Type B pancreatic cell (in vitro differentiated cells): ENCODE data around the gene USP9Y. TPM values are rescaled to one million over a fixed set of nuclear protein-coding genes. Genes with fewer than 3 reads are reported as not detected.

Experiments used
- DNase-seq: peaks from one replicate; pipeline ENCODE4 v3.0.0; 2021; ENCODE audit warnings: mixed read lengths; ENCODE audit not compliant: unreplicated experiment; ENCODE audit errors: extremely low spot score
- H3K27ac Mint-ChIP-seq: 2 replicates; pipeline ENCODE4 v1.8.0; 2021; ENCODE audit warnings: mild to moderate bottlenecking, mixed read lengths
- H3K27me3 Mint-ChIP-seq: 2 replicates; pipeline ENCODE4 v1.8.0; 2021; ENCODE audit warnings: mixed read lengths
- H3K36me3 Mint-ChIP-seq: 2 replicates; pipeline ENCODE4 v1.8.0; 2021; ENCODE audit warnings: mixed read lengths
- H3K4me1 Mint-ChIP-seq: one replicate; pipeline ENCODE4 v1.8.0; 2021; ENCODE audit warnings: mixed read lengths; ENCODE audit not compliant: unreplicated experiment
- H3K4me3 Mint-ChIP-seq: 2 replicates; pipeline ENCODE4 v1.8.0; 2021; ENCODE audit warnings: mild to moderate bottlenecking, mixed read lengths
- H3K9me3 Mint-ChIP-seq: 2 replicates; pipeline ENCODE4 v1.8.0; 2021; ENCODE audit warnings: mixed read lengths
- total RNA-seq: library from RNA; stranded (reverse); gene quantifications from 2 replicates; pipeline ENCODE4 v1.2.1, GENCODE V29; 2021; ENCODE audit warnings: low replicate concordance
- TF ChIP-seq, protein P1 (sequence below): fragments of 200-600 bp; sonication (generic); conservative IDR thresholded peaks from 2 replicates; pipeline ENCODE4 v1.5.0; 2021; ENCODE audit warnings: antibody characterized with exemption, mild to moderate bottlenecking

USP9Y gene
- total RNA-seq, 1 donor from 2014 or later: not detected

DNA sequence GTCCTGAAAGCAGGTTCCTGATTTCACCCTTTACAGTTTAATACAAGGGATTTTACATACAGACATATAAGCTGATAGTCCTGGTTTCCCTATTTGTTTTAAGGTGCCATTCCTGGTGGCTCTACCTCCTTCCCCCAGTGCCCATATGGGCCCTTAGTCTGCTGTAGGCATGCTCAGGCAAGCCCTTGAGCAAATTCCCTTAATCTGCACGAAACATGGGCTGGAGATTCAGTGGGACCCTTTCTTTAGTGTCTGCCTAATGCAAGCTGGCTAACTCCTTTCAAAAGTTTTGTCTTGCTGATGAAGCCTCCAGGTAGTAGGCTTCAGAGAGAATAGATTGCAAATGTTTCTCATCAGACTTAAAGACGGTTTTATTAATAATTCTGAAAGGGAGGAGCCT is 22.9 kb upstream of the USP9Y start:
- H3K9me3 Mint-ChIP-seq: no peaks in the 10 kb centered on the region
- H3K36me3 Mint-ChIP-seq: no peaks in the 10 kb centered on the region
- no peak overlapping the region for H3K27ac Mint-ChIP-seq
- no peak for DNase-seq
- H3K27me3 Mint-ChIP-seq: no peaks in the 10 kb centered on the region
- no peaks in the 10 kb centered on the region for H3K4me1 Mint-ChIP-seq
- no peak overlapping the region for H3K4me3 Mint-ChIP-seq
- TF ChIP-seq, protein P1, sequence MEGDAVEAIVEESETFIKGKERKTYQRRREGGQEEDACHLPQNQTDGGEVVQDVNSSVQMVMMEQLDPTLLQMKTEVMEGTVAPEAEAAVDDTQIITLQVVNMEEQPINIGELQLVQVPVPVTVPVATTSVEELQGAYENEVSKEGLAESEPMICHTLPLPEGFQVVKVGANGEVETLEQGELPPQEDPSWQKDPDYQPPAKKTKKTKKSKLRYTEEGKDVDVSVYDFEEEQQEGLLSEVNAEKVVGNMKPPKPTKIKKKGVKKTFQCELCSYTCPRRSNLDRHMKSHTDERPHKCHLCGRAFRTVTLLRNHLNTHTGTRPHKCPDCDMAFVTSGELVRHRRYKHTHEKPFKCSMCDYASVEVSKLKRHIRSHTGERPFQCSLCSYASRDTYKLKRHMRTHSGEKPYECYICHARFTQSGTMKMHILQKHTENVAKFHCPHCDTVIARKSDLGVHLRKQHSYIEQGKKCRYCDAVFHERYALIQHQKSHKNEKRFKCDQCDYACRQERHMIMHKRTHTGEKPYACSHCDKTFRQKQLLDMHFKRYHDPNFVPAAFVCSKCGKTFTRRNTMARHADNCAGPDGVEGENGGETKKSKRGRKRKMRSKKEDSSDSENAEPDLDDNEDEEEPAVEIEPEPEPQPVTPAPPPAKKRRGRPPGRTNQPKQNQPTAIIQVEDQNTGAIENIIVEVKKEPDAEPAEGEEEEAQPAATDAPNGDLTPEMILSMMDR: no peak

DNA sequence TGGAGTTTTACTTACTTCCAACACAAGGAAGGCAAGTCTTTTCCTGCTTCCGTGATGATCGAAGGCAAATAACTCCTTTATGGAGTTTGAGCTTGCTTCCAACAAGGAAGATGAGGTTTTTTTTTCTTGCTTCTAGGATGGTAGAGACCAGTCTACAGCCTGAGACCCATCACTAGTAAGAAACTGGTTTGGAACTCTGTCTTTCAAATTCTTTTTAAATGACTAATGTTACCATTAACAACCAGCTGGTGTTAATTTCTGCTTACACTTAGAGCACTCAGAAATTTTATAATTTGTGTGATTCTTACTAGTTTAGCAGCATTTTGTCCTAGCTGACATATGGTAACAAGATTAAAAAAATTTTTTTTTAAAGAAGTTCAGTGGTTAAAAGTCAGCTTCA is 19.5 kb upstream of the USP9Y start:
- Mint-ChIP-seq H3K4me3 (no peak overlapping the region), H3K27ac (no peak overlapping the region), H3K4me1 (no peaks in the 10 kb centered on the region), H3K9me3 (no peaks in the 10 kb centered on the region), H3K36me3 (no peaks in the 10 kb centered on the region), H3K27me3 (no peaks in the 10 kb centered on the region)
- DNase-seq: no peak
- TF ChIP-seq, protein P1: no peak

DNA sequence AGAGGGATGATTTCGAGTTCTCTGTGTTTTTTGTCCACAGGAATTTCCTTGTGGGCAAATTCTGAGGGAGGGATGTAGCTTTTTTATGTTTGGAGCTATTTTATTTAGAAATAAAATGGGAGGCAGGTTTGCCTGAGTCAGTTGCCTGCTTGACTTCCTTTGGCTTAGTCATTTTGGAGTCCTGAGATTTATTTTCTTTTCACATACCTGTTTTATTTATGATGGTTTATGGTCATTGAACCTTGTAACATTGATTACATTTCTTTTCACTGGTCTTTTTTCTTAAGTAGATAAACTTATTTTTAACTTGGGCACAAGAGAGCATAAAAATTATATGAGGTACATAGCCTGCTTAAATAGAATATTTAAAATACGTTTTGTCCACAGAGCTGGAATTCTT is 12.7 kb upstream of the USP9Y start:
- no peak overlapping the region for H3K27ac Mint-ChIP-seq
- no peak overlapping the region for H3K4me3 Mint-ChIP-seq
- no peaks in the 10 kb centered on the region for H3K36me3 Mint-ChIP-seq
- no peak for DNase-seq
- H3K27me3 Mint-ChIP-seq: no peaks in the 10 kb centered on the region
- H3K4me1 Mint-ChIP-seq: no peaks in the 10 kb centered on the region
- H3K9me3 Mint-ChIP-seq: no peaks in the 10 kb centered on the region
- TF ChIP-seq, protein P1: no peak

DNA sequence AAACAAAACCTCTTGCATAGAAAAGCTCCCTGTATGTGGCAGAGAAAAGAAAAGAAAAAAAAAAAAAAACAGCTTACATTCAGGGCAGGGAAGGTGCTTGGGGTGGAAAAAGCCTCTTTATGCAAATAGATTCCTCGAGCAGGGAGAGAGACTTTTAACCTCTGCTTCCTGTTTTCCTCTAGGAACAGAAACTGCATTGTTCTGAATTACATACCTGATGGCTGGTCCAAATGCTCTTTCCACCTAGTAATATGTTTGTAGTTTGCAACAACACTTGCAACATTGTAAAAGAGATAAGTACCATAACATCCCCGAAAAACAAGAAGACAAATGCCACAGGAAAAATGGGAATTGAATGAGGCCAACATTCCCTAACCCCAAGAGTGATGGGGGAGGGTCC is 944 bp upstream of the USP9Y start:
- no peak overlapping the region for H3K4me3 Mint-ChIP-seq
- no peaks in the 10 kb centered on the region for H3K4me1 Mint-ChIP-seq
- H3K27me3 Mint-ChIP-seq: no peaks in the 10 kb centered on the region
- H3K36me3 Mint-ChIP-seq: no peaks in the 10 kb centered on the region
- H3K9me3 Mint-ChIP-seq: no peaks in the 10 kb centered on the region
- no peak overlapping the region for H3K27ac Mint-ChIP-seq
- TF ChIP-seq, protein P1: no peak
- no peak for DNase-seq

DNA sequence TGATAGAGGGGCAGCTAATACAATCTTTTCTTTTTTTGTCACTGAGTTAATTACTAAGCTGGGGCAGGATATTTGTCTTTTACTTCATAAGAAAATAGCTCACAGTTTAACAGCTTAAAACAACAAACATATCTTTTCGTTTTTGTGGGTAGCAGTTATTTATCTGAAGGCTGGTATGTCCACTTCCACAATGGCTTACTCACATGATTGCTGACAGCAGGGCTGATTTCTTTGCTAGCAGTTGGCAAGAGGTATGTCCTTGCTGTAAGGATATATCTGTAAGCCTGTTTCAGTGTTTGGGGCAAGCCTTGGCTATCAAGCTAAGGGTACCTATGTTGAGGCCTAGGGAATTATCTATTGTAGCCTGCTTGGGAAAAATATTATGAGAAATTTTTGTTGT is 1.1 kb downstream of the USP9Y start:
- Mint-ChIP-seq H3K4me3 (no peak overlapping the region), H3K27ac (no peak overlapping the region), H3K27me3 (no peaks in the 10 kb centered on the region), H3K4me1 (no peaks in the 10 kb centered on the region), H3K9me3 (no peaks in the 10 kb centered on the region), H3K36me3 (no peaks in the 10 kb centered on the region)
- no peak for DNase-seq
- TF ChIP-seq, protein P1: no peak

DNA sequence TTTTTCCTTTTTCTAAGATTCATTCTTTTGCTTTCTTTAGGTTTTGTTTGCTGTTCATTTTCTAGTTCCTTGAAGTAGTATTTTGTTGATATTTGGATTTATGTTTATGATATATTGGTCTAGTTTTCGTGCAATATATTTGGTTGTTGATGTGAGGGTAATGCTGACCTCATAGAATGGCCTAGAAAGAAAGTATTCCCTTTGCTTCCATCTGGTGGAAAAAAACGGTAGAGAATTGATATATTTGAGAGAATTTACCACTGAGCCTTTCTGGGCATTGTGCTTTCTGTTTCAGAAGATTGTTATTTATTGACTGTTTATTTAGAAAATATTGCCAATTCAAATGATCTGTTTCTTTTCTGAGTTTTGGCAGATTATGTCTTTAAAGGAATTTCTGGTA is 9.4 kb downstream of the USP9Y start:
- H3K4me1 Mint-ChIP-seq: no peaks in the 10 kb centered on the region
- H3K4me3 Mint-ChIP-seq: no peak overlapping the region
- TF ChIP-seq, protein P1: no peak
- no peak for DNase-seq
- H3K9me3 Mint-ChIP-seq: no peaks in the 10 kb centered on the region
- no peak overlapping the region for H3K27ac Mint-ChIP-seq
- H3K27me3 Mint-ChIP-seq: no peaks in the 10 kb centered on the region
- no peaks in the 10 kb centered on the region for H3K36me3 Mint-ChIP-seq
